B cell (primary cell): ENCODE results near the gene PCYOX1L.

ENCODE experiments used
- CTCF ChIP-seq: fragments of 200-600 bp; IDR thresholded peaks from one replicate; pipeline ENCODE4 v1.8.0; 2022; ENCODE audit warnings: antibody characterized with exemption, mild to moderate bottlenecking
- EZH2 ChIP-seq: IDR thresholded peaks from 2 replicates; pipeline ENCODE4 v1.6.1; 2012; ENCODE audit warnings: borderline replicate concordance, low read depth, mild to moderate bottlenecking, moderate library complexity, low read length; ENCODE audit not compliant: insufficient read depth, poor library complexity, severe bottlenecking

DNA sequence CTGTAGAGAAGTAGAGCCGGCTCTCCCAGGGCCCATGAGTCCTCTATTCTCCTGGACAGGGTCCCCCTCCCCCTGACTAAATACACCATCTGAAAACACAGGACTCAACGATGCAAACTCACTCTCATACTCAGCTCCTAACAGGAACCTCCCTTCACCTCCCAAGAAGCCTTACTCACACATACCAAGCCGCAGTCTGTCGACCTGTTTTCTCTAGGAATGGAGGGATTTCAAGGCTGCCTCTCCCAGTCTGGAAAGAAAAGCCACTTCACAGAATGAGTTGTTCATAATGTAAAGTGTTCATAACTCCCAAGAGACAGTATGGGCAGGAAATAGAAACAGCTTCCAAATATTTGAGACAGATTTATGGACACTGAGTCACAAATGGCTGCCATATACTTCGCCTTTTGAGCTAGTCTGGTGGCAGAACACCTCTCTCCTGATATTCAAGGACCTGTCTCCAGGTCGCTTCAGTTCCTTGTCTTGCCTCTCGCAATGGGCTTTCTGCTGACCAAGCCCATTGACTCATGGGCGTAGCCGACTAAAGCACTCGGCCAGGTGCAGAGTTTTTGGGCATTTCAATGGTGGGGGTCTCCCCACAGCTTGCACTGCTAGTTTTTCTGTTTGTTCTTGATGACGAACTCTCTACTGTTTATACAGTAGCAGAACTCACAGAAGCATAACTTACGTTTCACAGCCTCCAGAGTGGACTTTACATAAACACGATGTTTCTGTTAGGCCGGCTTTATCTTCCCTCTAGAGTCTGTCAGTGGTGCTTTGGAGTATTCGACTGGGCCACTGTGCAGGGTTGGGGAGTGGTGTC lies 46.3 kb downstream of the PCYOX1L start:
- no peak for TF ChIP-seq CTCF
- TF ChIP-seq EZH2: no peak
